HepG2 (cell line): ENCODE measurements around the gene SALL4. TPM values are rescaled to one million over a fixed set of nuclear protein-coding genes. Genes with fewer than 3 reads are reported as not detected.

ENCODE experiments used
- DNMT3B ChIP-seq: conservative IDR thresholded peaks from 2 replicates; pipeline ENCODE4 v1.6.1; 2016; ENCODE audit warnings: missing biosample characterization, control low read depth
- DZIP1 ChIP-seq: sonication (generic); formaldehyde crosslinking; IDR thresholded peaks from 2 replicates; pipeline ENCODE4 v1.5.0; 2020; ENCODE audit warnings: mild to moderate bottlenecking, missing genetic modification reagents
- ELF3 ChIP-seq: IDR thresholded peaks from 2 replicates; pipeline ENCODE4 v1.6.1; 2016; ENCODE audit warnings: missing genetic modification reagents, missing compliant biosample characterization
- FOXP4 ChIP-seq: sonication (generic); formaldehyde crosslinking; IDR thresholded peaks from 2 replicates; pipeline ENCODE4 v1.4.0; 2020; ENCODE audit warnings: missing genetic modification reagents
- KLF15 ChIP-seq: sonication (generic); formaldehyde crosslinking; IDR thresholded peaks from 2 replicates; pipeline ENCODE4 v1.8.1; 2023; ENCODE audit warnings: borderline replicate concordance, mild to moderate bottlenecking, inconsistent platforms, missing genetic modification reagents, mixed read lengths
- MYPOP ChIP-seq: sonication (generic); formaldehyde crosslinking; IDR thresholded peaks from 2 replicates; pipeline ENCODE4 v1.8.1; 2023; ENCODE audit warnings: mild to moderate bottlenecking, moderate library complexity, missing genetic modification reagents
- PRPF4 ChIP-seq: fragments of 200-400 bp; formaldehyde crosslinking; IDR thresholded peaks from 2 replicates; pipeline ENCODE4 v1.6.1; 2016; ENCODE audit warnings: low read length, low read depth; ENCODE audit not compliant: poor library complexity, severe bottlenecking
- UBTF ChIP-seq: sonication (generic); formaldehyde crosslinking; IDR thresholded peaks from 2 replicates; pipeline ENCODE4 v1.4.0; 2020; ENCODE audit warnings: mild to moderate bottlenecking, missing genetic modification reagents
- ZBTB21 ChIP-seq: sonication (generic); formaldehyde crosslinking; IDR thresholded peaks from 2 replicates; pipeline ENCODE4 v1.4.0; 2020; ENCODE audit warnings: missing genetic modification reagents
- ZFP37 ChIP-seq: sonication (generic); formaldehyde crosslinking; IDR thresholded peaks from 2 replicates; pipeline ENCODE4 v1.4.0; 2020; ENCODE audit warnings: missing genetic modification reagents, borderline replicate concordance
- ZNF275 ChIP-seq: sonication (generic); formaldehyde crosslinking; IDR thresholded peaks from 2 replicates; pipeline ENCODE4 v1.8.0; 2022; ENCODE audit warnings: missing genetic modification reagents, mild to moderate bottlenecking, inconsistent platforms, borderline replicate concordance
- ZNF646 ChIP-seq: sonication (generic); formaldehyde crosslinking; IDR thresholded peaks from 2 replicates; pipeline ENCODE4 v1.9.0; 2021; ENCODE audit warnings: mild to moderate bottlenecking, missing genetic modification reagents
- polyA plus RNA-seq, 8 experiments: library from polyadenylated mRNA; depleted of rRNA in 3 of 8; stranded (reverse) in 7 of 8; unstranded in 1 of 8; fragments of >200 nt; fragmentation: Illumina TruSeq in 4 of 8; extraction: Trizol in 4 of 8; gene quantifications; 2 replicates each; pipeline versions ENCODE4 v1.2.1 to v1.2.3, GENCODE V29; 2011 to 2016; ENCODE audit warnings: low read depth in 4 of 8, missing spikeins in 1 of 8, mixed read lengths in 1 of 8; ENCODE audit not compliant: insufficient read depth in 1 of 8
- total RNA-seq, 5 experiments: library from RNA; depleted of rRNA; stranded (reverse); fragments of >200 nt; fragmentation: Illumina TruSeq; extraction: Trizol; gene quantifications; 2 replicates each; pipeline ENCODE4 v1.2.3, GENCODE V29; 2016; ENCODE audit warnings: low read depth in 1 of 5

The SALL4 gene
- total and polyA plus RNA-seq, 2 of the 13 experiments (the other 11 are each of a cell fraction or from before 2014, with no cell fraction given) = 0.33 to 1.8 TPM

- TF ChIP-seq DZIP1 (CRISPR knock-in tag) (no peak), KLF15 (CRISPR knock-in tag) (no peak), ZFP37 (CRISPR knock-in tag) (no peak), ZNF275 (CRISPR knock-in tag) (no peak), UBTF (no peak), ELF3 (CRISPR knock-in tag) (peak; percentile 99), ZBTB21 (CRISPR knock-in tag) (peak; percentile 52), FOXP4 (peak; percentile 89), PRPF4 (peak; percentile 79), DNMT3B (CRISPR knock-in tag) (no peak), ZNF646 (CRISPR knock-in tag) (no peak), MYPOP (CRISPR knock-in tag) (no peak)
Observed at GRCh38 chr20:51760905-51761546, 41.3 kb downstream of the SALL4 start (continued).
